ENCODE results near the gene POP4.

DNA sequence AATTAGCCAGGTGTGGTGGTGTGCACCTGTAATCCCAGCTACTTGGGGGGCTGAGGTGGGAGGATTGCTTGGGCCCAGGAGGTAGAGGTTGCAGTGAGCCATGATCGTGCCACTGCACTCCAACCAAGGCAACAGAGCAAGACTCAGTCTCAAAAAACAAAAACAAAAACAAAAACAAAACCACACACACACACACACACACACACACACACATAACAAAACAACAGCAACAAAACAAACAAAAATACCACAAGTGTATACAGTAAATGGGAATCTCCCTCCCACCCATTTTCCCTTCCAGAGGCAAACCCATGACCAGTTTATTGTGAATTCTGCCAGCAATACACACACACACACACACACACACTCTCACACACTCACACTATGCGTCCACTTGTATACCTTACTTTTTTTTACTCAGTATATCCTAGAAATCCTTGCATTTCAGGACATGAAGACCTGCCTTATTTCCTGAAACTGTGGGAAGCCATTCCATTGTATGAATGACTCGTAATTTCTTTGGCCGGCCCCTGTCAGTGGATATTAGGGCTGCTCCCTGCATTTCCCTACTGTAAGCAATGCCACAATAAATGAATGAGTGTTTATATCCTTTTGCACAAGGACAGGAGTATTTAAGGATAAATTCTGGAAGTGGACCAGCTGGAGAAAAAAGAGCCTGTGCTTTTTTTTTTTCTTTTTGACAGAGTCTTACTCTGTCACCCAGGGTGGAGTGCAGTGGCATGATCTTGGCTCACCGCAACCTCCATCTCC, 52.3 kb downstream of the POP4 start:
- TF ChIP-seq, protein P1, sequence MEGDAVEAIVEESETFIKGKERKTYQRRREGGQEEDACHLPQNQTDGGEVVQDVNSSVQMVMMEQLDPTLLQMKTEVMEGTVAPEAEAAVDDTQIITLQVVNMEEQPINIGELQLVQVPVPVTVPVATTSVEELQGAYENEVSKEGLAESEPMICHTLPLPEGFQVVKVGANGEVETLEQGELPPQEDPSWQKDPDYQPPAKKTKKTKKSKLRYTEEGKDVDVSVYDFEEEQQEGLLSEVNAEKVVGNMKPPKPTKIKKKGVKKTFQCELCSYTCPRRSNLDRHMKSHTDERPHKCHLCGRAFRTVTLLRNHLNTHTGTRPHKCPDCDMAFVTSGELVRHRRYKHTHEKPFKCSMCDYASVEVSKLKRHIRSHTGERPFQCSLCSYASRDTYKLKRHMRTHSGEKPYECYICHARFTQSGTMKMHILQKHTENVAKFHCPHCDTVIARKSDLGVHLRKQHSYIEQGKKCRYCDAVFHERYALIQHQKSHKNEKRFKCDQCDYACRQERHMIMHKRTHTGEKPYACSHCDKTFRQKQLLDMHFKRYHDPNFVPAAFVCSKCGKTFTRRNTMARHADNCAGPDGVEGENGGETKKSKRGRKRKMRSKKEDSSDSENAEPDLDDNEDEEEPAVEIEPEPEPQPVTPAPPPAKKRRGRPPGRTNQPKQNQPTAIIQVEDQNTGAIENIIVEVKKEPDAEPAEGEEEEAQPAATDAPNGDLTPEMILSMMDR (IDR thresholded peaks at IDR 0.05; ENCODE audit: poor library complexity, severe bottlenecking): no peak
- TF ChIP-seq EP300 (conservative IDR thresholded peaks at IDR 0.05; ENCODE audit: poor library complexity, severe bottlenecking): no peak
- no peak for TF ChIP-seq RAD21 (conservative IDR thresholded peaks at IDR 0.05)
- TF ChIP-seq MXI1 (conservative IDR thresholded peaks at IDR 0.05; ENCODE audit: poor library complexity, severe bottlenecking): no peak
- no peak for TF ChIP-seq EZH2 (IDR thresholded peaks at IDR 0.05; ENCODE audit: borderline replicate concordance, insufficient read depth, low read length, poor library complexity, severe bottlenecking)
- no peak for TF ChIP-seq POLR2AphosphoS5 (IDR thresholded peaks at IDR 0.05)
